HG02678 (cell line): ENCODE measurements around the gene EIF4EBP3.
"Not testable (repeated sequence)": the region's sequence is repeated elsewhere in the genome, so short reads cannot be mapped to it uniquely, and the experiment has no call there.

Experiments
- ATAC-seq: cut with Tn5 transposase; IDR thresholded peaks from one replicate; pipeline ENCODE4 v1.9.1; 2021; ENCODE audit warnings: mild to moderate bottlenecking, moderate library complexity; ENCODE audit not compliant: unreplicated experiment

The EIF4EBP3 gene

GRCh38 chr5:140575309-140575708 is 27.8 kb downstream of the EIF4EBP3 start:
- no peak for ATAC-seq

- no peak for ATAC-seq
Measured at GRCh38 chr5:140576776-140577201, 29.3 kb downstream of the EIF4EBP3 start.

GRCh38 chr5:140579188-140579747 is 31.8 kb downstream of the EIF4EBP3 start:
- not testable (repeated sequence) for ATAC-seq

- ATAC-seq, result no peak
Measured at GRCh38 chr5:140587495-140587894, 40.0 kb downstream of the EIF4EBP3 start.

GRCh38 chr5:140588311-140589070 is 41.0 kb downstream of the EIF4EBP3 start:
- no peak for ATAC-seq

GRCh38 chr5:140590861-140591260 is 43.4 kb downstream of the EIF4EBP3 start:
- ATAC-seq, result no peak

GRCh38 chr5:140591747-140592372 is 44.4 kb downstream of the EIF4EBP3 start:
- ATAC-seq, result no peak

GRCh38 chr5:140593070-140593469 is 45.6 kb downstream of the EIF4EBP3 start:
- not testable (repeated sequence) for ATAC-seq

- no peak for ATAC-seq
Measured at GRCh38 chr5:140594169-140594568, 46.7 kb downstream of the EIF4EBP3 start.

GRCh38 chr5:140595538-140596300 is 48.3 kb downstream of the EIF4EBP3 start:
- ATAC-seq, result no peak

GRCh38 chr5:140596321-140596741 is 48.9 kb downstream of the EIF4EBP3 start:
- no peak for ATAC-seq

- no peak for ATAC-seq
Measured at GRCh38 chr5:140598836-140599235, 51.4 kb downstream of the EIF4EBP3 start.
